Liver (tissue), 9 donors: ENCODE measurements around the gene CACNA1D. TPM values are rescaled to one million over a fixed set of nuclear protein-coding genes. Genes with fewer than 3 reads are reported as not detected.

ENCODE experiments used
- DNase-seq: peaks from one replicate; pipeline ENCODE4 v3.0.0-alpha.2; 2017; ENCODE audit warnings: low spot score
- H3K27ac ChIP-seq, 2 donors: one replicate each; pipeline ENCODE4 v1.7.0; 2013; ENCODE audit warnings: inconsistent platforms in 2 of 2, low read length in 2 of 2, control low read depth in 1 of 2, low read depth in 1 of 2, mild to moderate bottlenecking in 1 of 2
- H3K27me3 ChIP-seq, 4 donors: one replicate each; pipeline versions ENCODE4 v1.6.1 to v1.7.0; 2013; ENCODE audit warnings: low read length in 3 of 4, inconsistent platforms in 1 of 4, mild to moderate bottlenecking in 1 of 4, moderate library complexity in 1 of 4; ENCODE audit not compliant: control insufficient read depth in 4 of 4, insufficient read depth in 4 of 4
- H3K36me3 ChIP-seq, 4 donors: one replicate each; pipeline versions ENCODE4 v1.6.1 to v1.7.0; 2013; ENCODE audit warnings: low read length in 3 of 4, mild to moderate bottlenecking in 3 of 4, low read depth in 1 of 4, moderate library complexity in 1 of 4; ENCODE audit not compliant: control insufficient read depth in 4 of 4, insufficient read depth in 3 of 4
- H3K4me1 ChIP-seq, 4 donors: one replicate each; pipeline versions ENCODE4 v1.6.1 to v1.7.0; 2013; ENCODE audit warnings: low read length in 3 of 4, mild to moderate bottlenecking in 3 of 4, moderate library complexity in 1 of 4; ENCODE audit not compliant: control insufficient read depth in 4 of 4, insufficient read depth in 4 of 4
- H3K4me3 ChIP-seq, 3 donors: one replicate each; pipeline versions ENCODE4 v1.6.1 to v1.7.0; 2013; ENCODE audit warnings: low read length in 3 of 3, control low read depth in 1 of 3, low read depth in 1 of 3, mild to moderate bottlenecking in 1 of 3
- H3K9ac ChIP-seq, 2 donors: one replicate each; pipeline ENCODE4 v1.7.0; 2013; ENCODE audit warnings: low read length in 2 of 2, mild to moderate bottlenecking in 2 of 2, moderate library complexity in 2 of 2, control low read depth in 1 of 2, low read depth in 1 of 2
- H3K9me3 ChIP-seq, 4 donors: one replicate each; pipeline versions ENCODE4 v1.6.1 to v1.7.0; 2013; ENCODE audit warnings: low read length in 3 of 4; ENCODE audit not compliant: control insufficient read depth in 4 of 4
- ATF3 ChIP-seq: IDR thresholded peaks from 2 replicates; pipeline ENCODE4 v1.6.1; 2016; ENCODE audit warnings: antibody characterized with exemption
- CTCF ChIP-seq: fragments of 150-350 bp; IDR thresholded peaks from 2 replicates; pipeline ENCODE4 v1.5.1; 2017; ENCODE audit warnings: improper control_type of control experiment, low read depth, low read length; ENCODE audit not compliant: missing input control
- EGR1 ChIP-seq, 2 donors: IDR thresholded peaks; 2 replicates each; pipeline ENCODE4 v1.6.1; 2016 to 2018; ENCODE audit warnings: antibody characterized with exemption in 2 of 2, low read depth in 2 of 2
- FOXA1 ChIP-seq: IDR thresholded peaks from 2 replicates; pipeline ENCODE4 v1.6.1; 2016; ENCODE audit warnings: antibody characterized with exemption
- FOXA2 ChIP-seq: IDR thresholded peaks from 2 replicates; pipeline ENCODE4 v1.6.1; 2016; ENCODE audit warnings: antibody characterized with exemption
- HNF4A ChIP-seq, 2 donors: conservative IDR thresholded peaks; 2 replicates each; pipeline ENCODE4 v1.6.1; 2016; ENCODE audit warnings: antibody characterized with exemption in 2 of 2, mild to moderate bottlenecking in 2 of 2
- HNF4G ChIP-seq: IDR thresholded peaks from 2 replicates; pipeline ENCODE4 v1.6.1; 2016; ENCODE audit warnings: antibody characterized with exemption
- JUND ChIP-seq, 2 donors: IDR thresholded peaks; 2 replicates each; pipeline ENCODE4 v1.6.1; 2016; ENCODE audit warnings: antibody characterized with exemption in 2 of 2
- NR2F2 ChIP-seq: IDR thresholded peaks from 2 replicates; pipeline ENCODE4 v1.6.1; 2016; ENCODE audit warnings: antibody characterized with exemption
- RAD21 ChIP-seq, 2 donors: IDR thresholded peaks; 2 replicates each; pipeline ENCODE4 v1.6.1; 2016; ENCODE audit warnings: antibody characterized with exemption in 2 of 2, mild to moderate bottlenecking in 2 of 2
- REST ChIP-seq: IDR thresholded peaks from 2 replicates; pipeline ENCODE4 v1.6.1; 2016; ENCODE audit warnings: antibody characterized with exemption, mild to moderate bottlenecking
- RXRA ChIP-seq, 2 donors: IDR thresholded peaks; 2 replicates each; pipeline ENCODE4 v1.6.1; 2017 to 2018; ENCODE audit warnings: antibody characterized with exemption in 2 of 2, mild to moderate bottlenecking in 1 of 2
- SP1 ChIP-seq: IDR thresholded peaks from 2 replicates; pipeline ENCODE4 v1.6.1; 2018; ENCODE audit warnings: antibody characterized with exemption, mild to moderate bottlenecking
- TAF1 ChIP-seq: conservative IDR thresholded peaks from 2 replicates; pipeline ENCODE4 v1.6.1; 2016; ENCODE audit warnings: antibody characterized with exemption, mild to moderate bottlenecking
- YY1 ChIP-seq: IDR thresholded peaks from 2 replicates; pipeline ENCODE4 v1.6.1; 2016; ENCODE audit warnings: antibody characterized with exemption, mild to moderate bottlenecking
- WGBS: extraction: QIAGEN DNeasy Blood & Tissue Kit; methylation state at CpG from one replicate; pipeline ENCODE4 v1.1.7; 2013; 5-methylcytosine and 5-hydroxymethylcytosine counted together
- polyA plus RNA-seq, 2 donors: library from polyadenylated mRNA; stranded (reverse) in 1 of 2; unstranded in 1 of 2; fragments of 200-250 nt in 1 of 2; fragments of >200 nt in 1 of 2; fragmentation: Nextera tagmentation in 1 of 2; extraction: Ambion mirVana in 1 of 2; gene quantifications; one replicate each; pipeline versions ENCODE4 v1.2.1 to v1.2.3, GENCODE V29; 2013 to 2015
- total RNA-seq, 2 donors: library from RNA; depleted of rRNA; stranded (reverse); fragments of >200 nt; gene quantifications; one replicate each; pipeline ENCODE4 v1.2.3, GENCODE V29; 2014
- donor health status: healthy.
- donor health status: healthy.
- donor health status: healthy.
- donor health status: healthy.
- donor health status: healthy.

Gene CACNA1D
- total and polyA plus RNA-seq, 4 donors, result 1.8 to 18.9 (median 3.4) TPM

- WGBS, result 20% methylated on average over 2 of the region's 2 CpGs
- TF ChIP-seq FOXA2 (no peak), YY1 (no peak), RXRA (IDR thresholded peaks at IDR 0.05) (peak; percentile 45 to 53), RAD21 (IDR thresholded peaks at IDR 0.05) (peak; percentile 75 to 78), JUND (IDR thresholded peaks at IDR 0.05) (peak in 1 of 2 donors; percentile 15), HNF4G (peak; percentile 78), SP1 (peak; percentile 40), HNF4A (conservative IDR thresholded peaks at IDR 0.05) (peak; percentile 94 to 97), REST (peak; percentile 70), CTCF (peak; percentile 37)
- H3K4me3 ChIP-seq, result no peak overlapping the region
- H3K9ac ChIP-seq, result no peak overlapping the region
- H3K36me3 ChIP-seq, result no peaks in the 10 kb centered on the region
- peak overlapping the region in 1 of 2 donors; percentile 42 for H3K27ac ChIP-seq
- H3K9me3 ChIP-seq, result no peaks in the 10 kb centered on the region
- DNase-seq, result no peak
- H3K27me3 ChIP-seq, result no peaks in the 10 kb centered on the region
- peaks cover 0 to 11% (median 2%) of the 10 kb centered on the region in 4 donors for H3K4me1 ChIP-seq
These were observed 235.2 kb downstream of the CACNA1D start for GRCh38 chr3:53729618-53730017.

- no peak overlapping the region for H3K4me3 ChIP-seq
- no peaks in the 10 kb centered on the region for H3K36me3 ChIP-seq
- no peak overlapping the region for H3K9ac ChIP-seq
- H3K9me3 ChIP-seq, result no peaks in the 10 kb centered on the region
- WGBS, result 71% methylated on average over 8 of the region's 8 CpGs
- H3K4me1 ChIP-seq, result peaks cover 0 to 11% (median 2%) of the 10 kb centered on the region in 4 donors
- no peaks in the 10 kb centered on the region for H3K27me3 ChIP-seq
- DNase-seq, result no peak
- no peak for TF ChIP-seq HNF4A (conservative IDR thresholded peaks at IDR 0.05)
- no peak for TF ChIP-seq TAF1
- TF ChIP-seq EGR1 (IDR thresholded peaks at IDR 0.05; ENCODE audit: low read depth in 2 of 2), result no peak
- no peak for TF ChIP-seq REST
- TF ChIP-seq SP1, result no peak
- TF ChIP-seq ATF3, result no peak
- TF ChIP-seq JUND (IDR thresholded peaks at IDR 0.05), result no peak
- TF ChIP-seq RAD21 (IDR thresholded peaks at IDR 0.05), result no peak
- no peak for TF ChIP-seq FOXA1
- no peak for TF ChIP-seq NR2F2
- no peak overlapping the region for H3K27ac ChIP-seq
These were observed 236.2 kb downstream of the CACNA1D start for GRCh38 chr3:53730576-53730975.
